Activated T-cell treated with anti-CD3 and anti-CD28 coated beads, Interleukin-2, amount 50 U/mL, for 72 hours (primary cell): ENCODE measurements around the gene RAD9A. TPM values are rescaled to one million over a fixed set of nuclear protein-coding genes. Genes with fewer than 3 reads are reported as not detected.
A peak's percentile ranks its signal among the peaks of the same experiment; 100 is the strongest.
"Not testable (repeated sequence)": the region's sequence is repeated elsewhere in the genome, so short reads cannot be mapped to it uniquely, and the experiment has no call there.

Experiments used
- ATAC-seq, 2 donors: fragments of 150-1000 bp; cut with Tn5 transposase; replicated peaks in 1 of 2; 2 replicates each; pipeline ENCODE4 v1.10.0; 2021; ENCODE audit warnings: moderate library complexity in 2 of 2, mild to moderate bottlenecking in 1 of 2
- DNase-seq, 2 donors: peaks; one replicate each; pipeline ENCODE4 v3.0.0; 2021 to 2022; ENCODE audit warnings: mixed read lengths in 1 of 2
- H3K27ac Mint-ChIP-seq: one replicate; pipeline ENCODE4 v1.8.0; 2022; ENCODE audit warnings: mild to moderate bottlenecking, moderate library complexity, mixed read lengths
- H3K27me3 Mint-ChIP-seq: one replicate; pipeline ENCODE4 v1.8.0; 2022; ENCODE audit warnings: low read depth, mixed read lengths
- H3K36me3 Mint-ChIP-seq, 2 donors: one replicate each; pipeline ENCODE4 v1.8.0; 2022; ENCODE audit warnings: mixed read lengths in 2 of 2, mild to moderate bottlenecking in 1 of 2; ENCODE audit not compliant: insufficient read depth in 2 of 2
- H3K4me1 Mint-ChIP-seq: one replicate; pipeline ENCODE4 v1.8.0; 2022; ENCODE audit warnings: low read depth, mixed read lengths
- H3K4me3 Mint-ChIP-seq, 2 donors: one replicate each; pipeline ENCODE4 v1.8.0; 2022; ENCODE audit warnings: mild to moderate bottlenecking in 2 of 2, mixed read lengths in 2 of 2, moderate library complexity in 2 of 2
- H3K9me3 Mint-ChIP-seq, 2 donors: one replicate each; pipeline ENCODE4 v1.8.0; 2022; ENCODE audit warnings: mixed read lengths in 2 of 2
- total RNA-seq, 2 donors: library from RNA; stranded (reverse); gene quantifications; one replicate each; pipeline ENCODE4 v1.2.3, GENCODE V29; 2022

RAD9A gene
- total RNA-seq, 2 donors from 2014 or later: 36.7 to 41.2 TPM

DNA sequence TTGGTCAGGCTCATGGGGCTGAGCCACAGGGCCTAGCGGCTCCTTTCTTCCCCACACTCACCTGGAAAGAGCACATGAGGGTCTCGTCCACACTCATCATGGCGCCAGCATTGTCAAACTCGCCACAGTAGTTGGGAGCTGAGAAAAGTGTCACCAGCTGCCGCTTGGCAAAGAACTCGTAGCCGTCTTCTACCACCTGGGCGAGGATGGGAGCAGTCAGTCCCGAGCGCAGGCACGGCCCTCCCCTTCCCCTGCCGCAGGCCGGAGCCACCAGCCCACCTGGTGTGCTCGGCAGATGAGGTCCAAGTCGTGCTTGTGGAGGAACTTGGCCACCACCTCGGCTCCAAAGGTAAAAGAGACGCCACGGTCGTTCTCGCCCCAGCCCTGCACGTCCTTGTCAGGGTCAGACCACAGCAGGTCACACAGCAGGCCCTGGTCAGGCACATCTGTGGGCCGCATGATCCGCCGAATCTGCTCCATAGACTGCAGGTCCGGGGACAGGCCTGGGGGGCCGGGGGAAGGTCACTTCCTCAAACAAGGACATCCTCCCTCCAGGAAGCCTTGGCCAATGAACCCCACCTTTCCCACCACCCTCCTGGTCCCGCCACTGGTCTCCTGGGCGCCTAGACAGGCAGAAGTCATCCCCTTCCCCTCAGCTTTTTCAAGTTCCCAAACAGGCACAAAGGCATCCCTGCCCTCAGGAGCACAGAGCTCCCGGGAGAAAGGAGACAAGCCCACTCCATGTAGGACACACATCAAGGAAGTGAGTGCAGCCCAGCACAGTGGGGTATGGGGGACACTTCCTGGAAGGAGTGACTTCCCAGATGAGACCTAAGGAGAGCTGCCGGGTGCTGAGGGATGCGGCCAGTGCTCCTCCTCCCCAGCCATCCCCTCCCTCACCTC, 7.1 kb downstream of the RAD9A start:
- Mint-ChIP-seq H3K36me3 (peaks cover 6 to 12% of the 10 kb centered on the region in 2 donors), H3K9me3 (no peaks in the 10 kb centered on the region), H3K4me1 (peaks cover 55% of the 10 kb centered on the region)

GRCh38 chr11:67400251-67400941, 8.6 kb downstream of the RAD9A start:
- peak overlapping the region; percentile 93 for H3K27ac Mint-ChIP-seq
- peaks cover 9 to 11% of the 10 kb centered on the region in 2 donors for H3K36me3 Mint-ChIP-seq
- H3K4me1 Mint-ChIP-seq: peaks cover 62% of the 10 kb centered on the region
- ATAC-seq (no peak), DNase-seq (no peak)
- no peaks in the 10 kb centered on the region for H3K27me3 Mint-ChIP-seq
- H3K4me3 Mint-ChIP-seq: peak overlapping the region; percentile 85 to 91
- H3K9me3 Mint-ChIP-seq: no peaks in the 10 kb centered on the region

More for the DNA sequence above, 7.1 kb downstream of the RAD9A start:
- DNase-seq (no peak), ATAC-seq (no peak)
- peak overlapping the region; percentile 47 to 85 for H3K4me3 Mint-ChIP-seq
- H3K27ac Mint-ChIP-seq: no peak overlapping the region
- no peaks in the 10 kb centered on the region for H3K27me3 Mint-ChIP-seq

- H3K36me3 Mint-ChIP-seq: peaks cover 9 to 13% of the 10 kb centered on the region in 2 donors
- no peaks in the 10 kb centered on the region for H3K9me3 Mint-ChIP-seq
- H3K4me1 Mint-ChIP-seq: peaks cover 68% of the 10 kb centered on the region
- peak overlapping the region; percentile 93 for H3K27ac Mint-ChIP-seq
- H3K27me3 Mint-ChIP-seq: no peaks in the 10 kb centered on the region
- H3K4me3 Mint-ChIP-seq: peak overlapping the region; percentile 85 to 91
- no peak for DNase-seq
- peak; percentile 0 to 1 for ATAC-seq
Observed at GRCh38 chr11:67400942-67401494, 9.2 kb downstream of the RAD9A start.

DNA sequence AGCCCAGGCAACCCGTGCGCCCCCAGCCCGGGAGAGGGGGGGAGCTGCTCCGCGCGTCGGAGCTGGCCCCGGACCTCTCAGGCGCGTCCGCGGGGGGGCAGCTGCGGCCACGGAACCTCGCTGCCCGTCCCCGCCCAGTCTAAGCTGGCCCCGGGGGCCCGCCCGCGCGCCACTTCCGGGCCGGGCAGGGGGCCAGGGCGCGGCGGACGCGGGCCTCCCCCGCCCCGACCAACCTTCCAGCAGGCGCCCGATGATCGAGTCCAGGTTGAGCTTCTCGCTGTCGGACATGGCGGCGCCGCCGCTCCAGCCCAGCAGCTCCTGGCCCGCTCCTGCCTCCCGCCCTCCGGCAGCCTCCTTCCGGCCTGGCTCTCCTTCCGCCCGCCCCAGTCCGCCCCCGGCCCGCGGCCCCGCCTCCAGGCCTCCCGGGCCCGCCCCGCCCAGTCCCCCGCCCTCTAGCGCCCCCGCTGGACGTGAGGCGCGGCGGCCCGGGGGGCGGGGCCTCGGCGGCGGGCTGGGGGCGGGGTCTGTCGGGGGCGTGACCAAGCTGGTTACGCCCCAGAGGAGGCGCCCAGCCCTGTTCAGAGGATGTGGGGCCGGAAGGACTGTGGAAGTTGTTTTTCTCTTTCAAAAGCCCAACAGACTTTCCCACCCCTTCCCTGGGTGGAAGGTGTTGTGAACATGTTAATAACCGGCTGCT, 9.9 kb downstream of the RAD9A start, which contains the start of gene PPP1CA:
PPP1CA (minus strand) TSS at position 364 of the 697 bp plus-strand sequence; CDS start at position 288, 76 bp downstream.
- Mint-ChIP-seq H3K27ac (peak within 1 kb of the TSS; percentile 93), H3K36me3 (peaks cover 9 to 17% of the 10 kb centered on the region in 2 donors), H3K4me3 (peak within 1 kb of the TSS; percentile 91 to 96), H3K27me3 (no peaks in the 10 kb centered on the region), H3K4me1 (peaks cover 68% of the 10 kb centered on the region), H3K9me3 (no peaks in the 10 kb centered on the region)
- ATAC-seq: peak; percentile 77 to 81
- DNase-seq: peak; percentile 93 to 94

GRCh38 chr11:67402192-67402839, 10.5 kb downstream of the RAD9A start:
- Mint-ChIP-seq H3K36me3 (peaks cover 9 to 17% of the 10 kb centered on the region in 2 donors), H3K4me1 (peaks cover 68% of the 10 kb centered on the region), H3K4me3 (peak overlapping the region; percentile 91 to 96)
- not testable (repeated sequence) for H3K27ac Mint-ChIP-seq, H3K9me3 Mint-ChIP-seq, DNase-seq, H3K27me3 Mint-ChIP-seq, ATAC-seq

GRCh38 chr11:67403085-67403484, 11.3 kb downstream of the RAD9A start:
- not testable (repeated sequence) for H3K27me3 Mint-ChIP-seq, H3K9me3 Mint-ChIP-seq, ATAC-seq, DNase-seq
- Mint-ChIP-seq H3K36me3 (peaks cover 9 to 11% of the 10 kb centered on the region in 2 donors), H3K4me1 (peaks cover 68% of the 10 kb centered on the region), H3K27ac (peak overlapping the region; percentile 94), H3K4me3 (peak overlapping the region; percentile 91 to 96)

DNA sequence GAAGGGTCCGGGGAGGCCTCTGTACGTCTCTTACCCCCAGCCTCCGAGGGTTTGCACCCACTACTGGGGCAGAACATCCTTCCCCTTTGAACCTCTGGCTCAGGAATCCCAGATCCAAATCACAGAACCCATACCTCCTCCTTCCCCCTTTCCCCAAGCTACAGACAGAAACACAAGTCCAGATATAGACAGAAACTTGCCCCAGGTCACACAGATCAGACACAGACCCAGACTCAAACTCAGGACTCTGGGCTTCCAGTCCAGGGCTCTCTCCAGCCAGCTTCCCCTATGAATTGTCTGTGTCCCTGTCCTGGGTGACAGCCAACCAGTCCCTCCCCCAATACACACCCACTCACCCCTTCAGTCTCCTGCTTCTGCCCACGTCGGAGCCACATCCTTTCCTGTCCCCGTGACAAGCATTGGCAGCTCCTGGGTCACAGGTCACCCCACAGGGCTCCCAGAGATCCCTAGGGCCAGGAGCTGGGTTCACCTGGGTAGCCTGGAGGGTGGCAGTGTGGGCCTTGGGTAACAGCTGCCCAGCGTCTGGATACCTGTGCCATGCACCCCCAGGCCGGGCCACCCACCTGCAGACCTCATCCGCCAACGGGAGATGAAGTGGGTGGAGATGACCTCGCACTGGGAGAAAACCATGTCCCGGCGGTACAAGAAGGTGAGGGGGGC, 12.9 kb downstream of the RAD9A start:
- Mint-ChIP-seq H3K27ac (peak overlapping the region; percentile 81), H3K4me3 (peak overlapping the region; percentile 91 to 96), H3K36me3 (peaks cover 9% of the 10 kb centered on the region in 2 donors), H3K9me3 (no peaks in the 10 kb centered on the region), H3K4me1 (peaks cover 70% of the 10 kb centered on the region), H3K27me3 (no peaks in the 10 kb centered on the region)
- ATAC-seq (peak in 1 of 2 donors; percentile 6), DNase-seq (peak in 1 of 2 donors; percentile 65)

DNA sequence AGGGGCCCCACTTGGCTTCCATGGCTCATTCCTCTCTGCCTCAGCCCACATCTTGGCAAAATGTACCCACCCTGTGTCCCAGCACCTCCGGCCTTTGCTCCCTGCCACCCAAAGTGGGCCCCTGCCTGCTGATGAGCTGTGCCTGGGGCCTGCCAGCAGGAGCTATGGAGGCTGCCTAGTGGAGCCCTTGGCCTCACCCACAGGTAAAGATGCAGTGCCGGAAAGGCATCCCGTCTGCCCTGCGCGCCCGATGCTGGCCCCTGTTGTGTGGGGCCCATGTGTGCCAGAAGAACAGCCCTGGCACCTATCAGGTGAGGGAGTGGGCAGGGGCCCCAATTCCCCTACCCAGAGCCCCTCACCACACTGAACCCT, 13.4 kb downstream of the RAD9A start:
- Mint-ChIP-seq H3K27me3 (no peaks in the 10 kb centered on the region), H3K9me3 (no peaks in the 10 kb centered on the region), H3K4me3 (peak overlapping the region; percentile 91 to 96), H3K36me3 (peaks cover 9 to 11% of the 10 kb centered on the region in 2 donors), H3K27ac (peak overlapping the region; percentile 81), H3K4me1 (peaks cover 71% of the 10 kb centered on the region)
- ATAC-seq (no peak), DNase-seq (no peak)

GRCh38 chr11:67405688-67406339, 14.0 kb downstream of the RAD9A start:
- no peaks in the 10 kb centered on the region for H3K9me3 Mint-ChIP-seq
- H3K27me3 Mint-ChIP-seq: no peaks in the 10 kb centered on the region
- peaks cover 71% of the 10 kb centered on the region for H3K4me1 Mint-ChIP-seq
- H3K27ac Mint-ChIP-seq: peak overlapping the region; percentile 81
- ATAC-seq (no peak), DNase-seq (no peak)
- peak overlapping the region; percentile 91 to 96 for H3K4me3 Mint-ChIP-seq
- peaks cover 6 to 11% of the 10 kb centered on the region in 2 donors for H3K36me3 Mint-ChIP-seq

GRCh38 chr11:67406420-67406968, 14.7 kb downstream of the RAD9A start:
- ATAC-seq (no peak), DNase-seq (no peak)
- peaks cover 78% of the 10 kb centered on the region for H3K4me1 Mint-ChIP-seq
- H3K9me3 Mint-ChIP-seq: no peaks in the 10 kb centered on the region
- H3K27me3 Mint-ChIP-seq: no peaks in the 10 kb centered on the region
- peak overlapping the region; percentile 62 for H3K27ac Mint-ChIP-seq
- H3K36me3 Mint-ChIP-seq: peaks cover 6 to 11% of the 10 kb centered on the region in 2 donors
- peak overlapping the region; percentile 91 to 96 for H3K4me3 Mint-ChIP-seq
